Liver (tissue), 9 donors: ENCODE data around the gene SEC31A. TPM values are rescaled to one million over a fixed set of nuclear protein-coding genes. Genes with fewer than 3 reads are reported as not detected.
A peak's percentile ranks its signal among the peaks of the same experiment; 100 is the strongest.

Experiments
- DNase-seq: peaks from one replicate; pipeline ENCODE4 v3.0.0-alpha.2; 2017; ENCODE audit warnings: low spot score
- H3K27ac ChIP-seq, 2 donors: one replicate each; pipeline ENCODE4 v1.7.0; 2013; ENCODE audit warnings: inconsistent platforms in 2 of 2, low read length in 2 of 2, control low read depth in 1 of 2, low read depth in 1 of 2, mild to moderate bottlenecking in 1 of 2
- H3K27me3 ChIP-seq, 4 donors: one replicate each; pipeline versions ENCODE4 v1.6.1 to v1.7.0; 2013; ENCODE audit warnings: low read length in 3 of 4, inconsistent platforms in 1 of 4, mild to moderate bottlenecking in 1 of 4, moderate library complexity in 1 of 4; ENCODE audit not compliant: control insufficient read depth in 4 of 4, insufficient read depth in 4 of 4
- H3K36me3 ChIP-seq, 4 donors: one replicate each; pipeline versions ENCODE4 v1.6.1 to v1.7.0; 2013; ENCODE audit warnings: low read length in 3 of 4, mild to moderate bottlenecking in 3 of 4, low read depth in 1 of 4, moderate library complexity in 1 of 4; ENCODE audit not compliant: control insufficient read depth in 4 of 4, insufficient read depth in 3 of 4
- H3K4me1 ChIP-seq, 4 donors: one replicate each; pipeline versions ENCODE4 v1.6.1 to v1.7.0; 2013; ENCODE audit warnings: low read length in 3 of 4, mild to moderate bottlenecking in 3 of 4, moderate library complexity in 1 of 4; ENCODE audit not compliant: control insufficient read depth in 4 of 4, insufficient read depth in 4 of 4
- H3K4me3 ChIP-seq, 3 donors: one replicate each; pipeline versions ENCODE4 v1.6.1 to v1.7.0; 2013; ENCODE audit warnings: low read length in 3 of 3, control low read depth in 1 of 3, low read depth in 1 of 3, mild to moderate bottlenecking in 1 of 3
- H3K9ac ChIP-seq, 2 donors: one replicate each; pipeline ENCODE4 v1.7.0; 2013; ENCODE audit warnings: low read length in 2 of 2, mild to moderate bottlenecking in 2 of 2, moderate library complexity in 2 of 2, control low read depth in 1 of 2, low read depth in 1 of 2
- H3K9me3 ChIP-seq, 4 donors: one replicate each; pipeline versions ENCODE4 v1.6.1 to v1.7.0; 2013; ENCODE audit warnings: low read length in 3 of 4; ENCODE audit not compliant: control insufficient read depth in 4 of 4
- EGR1 ChIP-seq, 2 donors: IDR thresholded peaks; 2 replicates each; pipeline ENCODE4 v1.6.1; 2016 to 2018; ENCODE audit warnings: antibody characterized with exemption in 2 of 2, low read depth in 2 of 2
- FOXA1 ChIP-seq: IDR thresholded peaks from 2 replicates; pipeline ENCODE4 v1.6.1; 2016; ENCODE audit warnings: antibody characterized with exemption
- FOXA2 ChIP-seq: IDR thresholded peaks from 2 replicates; pipeline ENCODE4 v1.6.1; 2016; ENCODE audit warnings: antibody characterized with exemption
- GABPA ChIP-seq, 2 donors: IDR thresholded peaks in 1 of 2; conservative IDR thresholded peaks in 1 of 2; 2 replicates each; pipeline ENCODE4 v1.6.1; 2016; ENCODE audit warnings: antibody characterized with exemption in 2 of 2, mild to moderate bottlenecking in 1 of 2, moderate library complexity in 1 of 2
- HNF4A ChIP-seq, 2 donors: conservative IDR thresholded peaks; 2 replicates each; pipeline ENCODE4 v1.6.1; 2016; ENCODE audit warnings: antibody characterized with exemption in 2 of 2, mild to moderate bottlenecking in 2 of 2
- HNF4G ChIP-seq: IDR thresholded peaks from 2 replicates; pipeline ENCODE4 v1.6.1; 2016; ENCODE audit warnings: antibody characterized with exemption
- JUND ChIP-seq, 2 donors: IDR thresholded peaks; 2 replicates each; pipeline ENCODE4 v1.6.1; 2016; ENCODE audit warnings: antibody characterized with exemption in 2 of 2
- NR2F2 ChIP-seq: IDR thresholded peaks from 2 replicates; pipeline ENCODE4 v1.6.1; 2016; ENCODE audit warnings: antibody characterized with exemption
- RAD21 ChIP-seq, 2 donors: IDR thresholded peaks; 2 replicates each; pipeline ENCODE4 v1.6.1; 2016; ENCODE audit warnings: antibody characterized with exemption in 2 of 2, mild to moderate bottlenecking in 2 of 2
- RXRA ChIP-seq, 2 donors: IDR thresholded peaks; 2 replicates each; pipeline ENCODE4 v1.6.1; 2017 to 2018; ENCODE audit warnings: antibody characterized with exemption in 2 of 2, mild to moderate bottlenecking in 1 of 2
- SP1 ChIP-seq: IDR thresholded peaks from 2 replicates; pipeline ENCODE4 v1.6.1; 2018; ENCODE audit warnings: antibody characterized with exemption, mild to moderate bottlenecking
- TAF1 ChIP-seq: conservative IDR thresholded peaks from 2 replicates; pipeline ENCODE4 v1.6.1; 2016; ENCODE audit warnings: antibody characterized with exemption, mild to moderate bottlenecking
- YY1 ChIP-seq: IDR thresholded peaks from 2 replicates; pipeline ENCODE4 v1.6.1; 2016; ENCODE audit warnings: antibody characterized with exemption, mild to moderate bottlenecking
- WGBS: extraction: QIAGEN DNeasy Blood & Tissue Kit; methylation state at CpG from one replicate; pipeline ENCODE4 v1.1.7; 2013; 5-methylcytosine and 5-hydroxymethylcytosine counted together
- polyA plus RNA-seq, 2 donors: library from polyadenylated mRNA; stranded (reverse) in 1 of 2; unstranded in 1 of 2; fragments of 200-250 nt in 1 of 2; fragments of >200 nt in 1 of 2; fragmentation: Nextera tagmentation in 1 of 2; extraction: Ambion mirVana in 1 of 2; gene quantifications; one replicate each; pipeline versions ENCODE4 v1.2.1 to v1.2.3, GENCODE V29; 2013 to 2015
- total RNA-seq, 2 donors: library from RNA; depleted of rRNA; stranded (reverse); fragments of >200 nt; gene quantifications; one replicate each; pipeline ENCODE4 v1.2.3, GENCODE V29; 2014
- TF ChIP-seq, protein P1 (sequence below): IDR thresholded peaks from 2 replicates; pipeline ENCODE4 v1.6.1; 2016; ENCODE audit warnings: antibody characterized with exemption, mild to moderate bottlenecking
- TF ChIP-seq, protein P2 (sequence below): IDR thresholded peaks from 2 replicates; pipeline ENCODE4 v1.6.1; 2016; ENCODE audit warnings: antibody characterized with exemption
- TF ChIP-seq, protein P3 (sequence below): IDR thresholded peaks from 2 replicates; pipeline ENCODE4 v1.6.1; 2016; ENCODE audit warnings: antibody characterized with exemption
- TF ChIP-seq, protein P4 (sequence below): fragments of 150-350 bp; IDR thresholded peaks from 2 replicates; pipeline ENCODE4 v1.5.1; 2017; ENCODE audit warnings: improper control_type of control experiment, low read depth, low read length; ENCODE audit not compliant: missing input control
- TF ChIP-seq, protein P5 (sequence below): IDR thresholded peaks from 2 replicates; pipeline ENCODE4 v1.6.1; 2016; ENCODE audit warnings: antibody characterized with exemption
- donor health status: healthy.
- donor health status: healthy.
- donor health status: healthy.
- donor health status: healthy.
- donor health status: healthy.

The SEC31A gene
- total and polyA plus RNA-seq, 4 donors: 79.9 to 204 (median 88.9) TPM

DNA sequence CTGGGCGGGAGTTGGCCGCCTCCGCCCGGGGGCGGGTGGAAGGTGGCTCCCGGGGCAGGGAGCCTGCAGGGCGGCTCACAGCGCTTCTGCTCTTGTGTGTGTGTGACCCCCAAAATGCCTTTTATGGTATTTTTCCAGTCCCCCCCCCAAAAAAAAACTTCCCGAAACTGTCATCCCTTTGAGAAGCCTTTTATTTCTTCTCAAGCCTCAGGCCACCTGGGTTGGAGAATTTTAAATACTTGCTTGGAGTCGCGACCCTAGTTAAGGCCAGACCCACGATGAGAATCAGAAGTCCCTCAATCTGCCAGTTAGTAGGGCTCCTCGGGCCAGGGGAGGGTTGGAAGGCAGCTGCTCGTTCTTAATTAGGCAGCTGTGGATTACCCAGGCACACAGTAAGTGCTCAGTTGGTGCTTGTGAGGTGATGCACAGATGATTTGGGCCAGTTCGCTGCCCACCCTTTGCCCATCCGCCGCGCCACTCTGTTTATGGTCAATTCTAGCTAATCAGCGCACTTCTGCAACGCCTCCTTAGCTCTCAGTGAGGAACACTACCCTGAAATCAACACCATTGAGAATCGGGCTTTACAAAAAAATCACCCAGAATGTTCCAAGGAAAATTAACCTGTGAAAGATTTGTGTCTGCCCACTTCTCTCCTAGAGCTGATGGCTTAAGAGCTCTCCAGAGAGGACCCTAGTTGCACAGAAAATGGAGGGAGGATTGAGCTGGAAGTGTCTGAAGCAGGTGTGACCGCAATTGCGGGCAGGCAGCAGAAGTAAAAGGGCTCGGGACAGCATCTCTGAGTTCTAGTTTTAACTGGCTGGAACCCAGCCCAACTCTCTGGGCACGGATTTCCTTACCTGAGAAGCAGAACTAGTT lies 91.7 kb downstream of the SEC31A start:
- no peak overlapping the region for H3K27ac ChIP-seq
- peak overlapping the region; percentile 41 to 71 (median 63) for H3K4me3 ChIP-seq
- H3K27me3 ChIP-seq: peaks cover 0 to 2% (median under 1%) of the 10 kb centered on the region in 4 donors
- no peaks in the 10 kb centered on the region for H3K9me3 ChIP-seq
- no peak for DNase-seq
- H3K36me3 ChIP-seq: peaks cover 0 to 1% (median 0%) of the 10 kb centered on the region in 4 donors
- 10% methylated on average over 25 of the region's 25 CpGs for WGBS
- TF ChIP-seq JUND (IDR thresholded peaks at IDR 0.05) (no peak), FOXA2 (no peak)
- H3K4me1 ChIP-seq: peaks cover 14 to 23% (median 21%) of the 10 kb centered on the region in 4 donors
- H3K9ac ChIP-seq: peak overlapping the region in 1 of 2 donors; percentile 9

DNA sequence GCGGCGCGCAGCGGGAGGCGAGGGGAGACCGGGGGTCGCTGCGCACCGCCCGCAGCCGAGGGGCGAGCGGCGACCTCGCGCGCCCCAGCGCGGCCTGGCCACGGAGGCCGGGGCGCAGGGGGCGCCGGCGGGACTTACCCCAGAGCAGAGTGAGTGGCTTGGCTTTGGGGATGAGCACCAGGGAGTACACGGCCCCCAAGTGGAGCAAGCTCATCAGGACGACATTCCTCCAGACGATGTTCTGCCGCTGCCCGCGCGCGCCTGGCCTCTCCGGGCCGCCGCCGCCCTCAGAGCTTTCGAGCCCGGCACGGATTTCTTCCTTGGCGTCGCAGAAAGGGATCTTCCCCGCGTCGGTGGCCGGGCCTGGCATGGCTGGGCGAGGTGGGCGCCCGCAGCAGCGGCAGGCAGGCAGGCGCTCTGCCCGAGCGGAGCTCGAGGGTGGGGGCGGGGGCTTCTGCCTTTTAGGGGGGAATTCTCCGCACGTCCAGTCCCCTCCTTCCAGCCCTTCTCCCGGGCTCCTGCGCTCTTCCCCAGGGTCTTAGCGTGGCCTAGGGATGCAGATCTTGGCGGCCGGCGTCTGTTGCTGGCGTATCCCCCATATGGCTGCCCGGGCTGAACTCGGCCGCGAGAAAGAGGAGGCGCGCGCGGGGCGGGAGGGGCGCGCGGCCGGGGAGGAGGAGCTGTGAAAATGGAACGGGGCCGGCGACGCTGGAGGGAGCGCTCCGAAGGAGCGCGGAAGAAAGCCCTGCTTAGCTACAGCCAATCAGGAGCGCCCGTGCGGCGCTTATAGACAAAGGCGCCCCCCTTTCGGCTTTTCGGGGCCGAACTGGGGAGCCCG lies 92.6 kb downstream of the SEC31A start, which contains the start of gene SCD5:
TSS of gene SCD5 (minus strand) at position 629 of the 838 bp plus-strand sequence. CDS start at position 370, 259 bp downstream.
- DNase-seq: no peak
- Histone ChIP-seq H3K9ac (peak within 1 kb of the TSS in 1 of 2 donors; percentile 9), H3K27me3 (peaks cover 0 to 2% (median under 1%) of the 10 kb centered on the region in 4 donors), H3K9me3 (no peaks in the 10 kb centered on the region), H3K27ac (no peak within 1 kb of the TSS), H3K4me1 (peaks cover 14 to 23% (median 21%) of the 10 kb centered on the region in 4 donors), H3K36me3 (peaks cover 0 to 1% (median 0%) of the 10 kb centered on the region in 4 donors), H3K4me3 (peak within 1 kb of the TSS; percentile 41 to 71 (median 63))
- 1% methylated on average over 94 of the region's 94 CpGs for WGBS
- TF ChIP-seq TAF1 (no peak), RXRA (IDR thresholded peaks at IDR 0.05) (no peak), JUND (IDR thresholded peaks at IDR 0.05) (no peak), YY1 (no peak), FOXA2 (no peak), EGR1 (IDR thresholded peaks at IDR 0.05; ENCODE audit: low read depth in 2 of 2) (no peak), RAD21 (IDR thresholded peaks at IDR 0.05) (no peak), NR2F2 (no peak), SP1 (no peak), HNF4G (no peak), GABPA (IDR thresholded peaks at IDR 0.05 in 1 of 2, conservative IDR thresholded peaks at IDR 0.05 in 1 of 2) (no peak), HNF4A (conservative IDR thresholded peaks at IDR 0.05) (no peak), FOXA1 (no peak)
- TF ChIP-seq, protein P1, sequence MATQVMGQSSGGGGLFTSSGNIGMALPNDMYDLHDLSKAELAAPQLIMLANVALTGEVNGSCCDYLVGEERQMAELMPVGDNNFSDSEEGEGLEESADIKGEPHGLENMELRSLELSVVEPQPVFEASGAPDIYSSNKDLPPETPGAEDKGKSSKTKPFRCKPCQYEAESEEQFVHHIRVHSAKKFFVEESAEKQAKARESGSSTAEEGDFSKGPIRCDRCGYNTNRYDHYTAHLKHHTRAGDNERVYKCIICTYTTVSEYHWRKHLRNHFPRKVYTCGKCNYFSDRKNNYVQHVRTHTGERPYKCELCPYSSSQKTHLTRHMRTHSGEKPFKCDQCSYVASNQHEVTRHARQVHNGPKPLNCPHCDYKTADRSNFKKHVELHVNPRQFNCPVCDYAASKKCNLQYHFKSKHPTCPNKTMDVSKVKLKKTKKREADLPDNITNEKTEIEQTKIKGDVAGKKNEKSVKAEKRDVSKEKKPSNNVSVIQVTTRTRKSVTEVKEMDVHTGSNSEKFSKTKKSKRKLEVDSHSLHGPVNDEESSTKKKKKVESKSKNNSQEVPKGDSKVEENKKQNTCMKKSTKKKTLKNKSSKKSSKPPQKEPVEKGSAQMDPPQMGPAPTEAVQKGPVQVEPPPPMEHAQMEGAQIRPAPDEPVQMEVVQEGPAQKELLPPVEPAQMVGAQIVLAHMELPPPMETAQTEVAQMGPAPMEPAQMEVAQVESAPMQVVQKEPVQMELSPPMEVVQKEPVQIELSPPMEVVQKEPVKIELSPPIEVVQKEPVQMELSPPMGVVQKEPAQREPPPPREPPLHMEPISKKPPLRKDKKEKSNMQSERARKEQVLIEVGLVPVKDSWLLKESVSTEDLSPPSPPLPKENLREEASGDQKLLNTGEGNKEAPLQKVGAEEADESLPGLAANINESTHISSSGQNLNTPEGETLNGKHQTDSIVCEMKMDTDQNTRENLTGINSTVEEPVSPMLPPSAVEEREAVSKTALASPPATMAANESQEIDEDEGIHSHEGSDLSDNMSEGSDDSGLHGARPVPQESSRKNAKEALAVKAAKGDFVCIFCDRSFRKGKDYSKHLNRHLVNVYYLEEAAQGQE: no peak
- TF ChIP-seq, protein P2, sequence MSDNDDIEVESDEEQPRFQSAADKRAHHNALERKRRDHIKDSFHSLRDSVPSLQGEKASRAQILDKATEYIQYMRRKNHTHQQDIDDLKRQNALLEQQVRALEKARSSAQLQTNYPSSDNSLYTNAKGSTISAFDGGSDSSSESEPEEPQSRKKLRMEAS: no peak
- TF ChIP-seq, protein P3, sequence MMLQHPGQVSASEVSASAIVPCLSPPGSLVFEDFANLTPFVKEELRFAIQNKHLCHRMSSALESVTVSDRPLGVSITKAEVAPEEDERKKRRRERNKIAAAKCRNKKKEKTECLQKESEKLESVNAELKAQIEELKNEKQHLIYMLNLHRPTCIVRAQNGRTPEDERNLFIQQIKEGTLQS: no peak
- TF ChIP-seq, protein P4, sequence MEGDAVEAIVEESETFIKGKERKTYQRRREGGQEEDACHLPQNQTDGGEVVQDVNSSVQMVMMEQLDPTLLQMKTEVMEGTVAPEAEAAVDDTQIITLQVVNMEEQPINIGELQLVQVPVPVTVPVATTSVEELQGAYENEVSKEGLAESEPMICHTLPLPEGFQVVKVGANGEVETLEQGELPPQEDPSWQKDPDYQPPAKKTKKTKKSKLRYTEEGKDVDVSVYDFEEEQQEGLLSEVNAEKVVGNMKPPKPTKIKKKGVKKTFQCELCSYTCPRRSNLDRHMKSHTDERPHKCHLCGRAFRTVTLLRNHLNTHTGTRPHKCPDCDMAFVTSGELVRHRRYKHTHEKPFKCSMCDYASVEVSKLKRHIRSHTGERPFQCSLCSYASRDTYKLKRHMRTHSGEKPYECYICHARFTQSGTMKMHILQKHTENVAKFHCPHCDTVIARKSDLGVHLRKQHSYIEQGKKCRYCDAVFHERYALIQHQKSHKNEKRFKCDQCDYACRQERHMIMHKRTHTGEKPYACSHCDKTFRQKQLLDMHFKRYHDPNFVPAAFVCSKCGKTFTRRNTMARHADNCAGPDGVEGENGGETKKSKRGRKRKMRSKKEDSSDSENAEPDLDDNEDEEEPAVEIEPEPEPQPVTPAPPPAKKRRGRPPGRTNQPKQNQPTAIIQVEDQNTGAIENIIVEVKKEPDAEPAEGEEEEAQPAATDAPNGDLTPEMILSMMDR: no peak
- TF ChIP-seq, protein P5, sequence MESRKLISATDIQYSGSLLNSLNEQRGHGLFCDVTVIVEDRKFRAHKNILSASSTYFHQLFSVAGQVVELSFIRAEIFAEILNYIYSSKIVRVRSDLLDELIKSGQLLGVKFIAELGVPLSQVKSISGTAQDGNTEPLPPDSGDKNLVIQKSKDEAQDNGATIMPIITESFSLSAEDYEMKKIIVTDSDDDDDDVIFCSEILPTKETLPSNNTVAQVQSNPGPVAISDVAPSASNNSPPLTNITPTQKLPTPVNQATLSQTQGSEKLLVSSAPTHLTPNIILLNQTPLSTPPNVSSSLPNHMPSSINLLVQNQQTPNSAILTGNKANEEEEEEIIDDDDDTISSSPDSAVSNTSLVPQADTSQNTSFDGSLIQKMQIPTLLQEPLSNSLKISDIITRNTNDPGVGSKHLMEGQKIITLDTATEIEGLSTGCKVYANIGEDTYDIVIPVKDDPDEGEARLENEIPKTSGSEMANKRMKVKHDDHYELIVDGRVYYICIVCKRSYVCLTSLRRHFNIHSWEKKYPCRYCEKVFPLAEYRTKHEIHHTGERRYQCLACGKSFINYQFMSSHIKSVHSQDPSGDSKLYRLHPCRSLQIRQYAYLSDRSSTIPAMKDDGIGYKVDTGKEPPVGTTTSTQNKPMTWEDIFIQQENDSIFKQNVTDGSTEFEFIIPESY: no peak
